ENCODE measurements around the gene ZNF710. TPM values are rescaled to one million over a fixed set of nuclear protein-coding genes. Genes with fewer than 3 reads are reported as not detected.

ZNF710 gene
- total RNA-seq, 1 donor from 2014 or later: 14.3 TPM

GRCh38 chr15:90040618-90041017 lies 39.5 kb downstream of the ZNF710 start:
- DNase-seq: no peak

- no peak for DNase-seq
These were observed 41.2 kb downstream of the ZNF710 start for GRCh38 chr15:90042356-90042755.

GRCh38 chr15:90042766-90043529 lies 41.8 kb downstream of the ZNF710 start:
- DNase-seq: no peak

- no peak for DNase-seq
These were observed 42.4 kb downstream of the ZNF710 start for GRCh38 chr15:90043530-90044010.

- DNase-seq: no peak
These were observed 43.1 kb downstream of the ZNF710 start for GRCh38 chr15:90044191-90044590.

GRCh38 chr15:90044916-90045371 lies 43.8 kb downstream of the ZNF710 start:
- no peak for DNase-seq

- no peak for DNase-seq
These were observed 45.2 kb downstream of the ZNF710 start for GRCh38 chr15:90046289-90046688.

- no peak for DNase-seq
These were observed 45.8 kb downstream of the ZNF710 start for GRCh38 chr15:90046911-90047392.

GRCh38 chr15:90047956-90048575 lies 46.9 kb downstream of the ZNF710 start:
- DNase-seq: no peak

- DNase-seq: no peak
These were observed 47.9 kb downstream of the ZNF710 start for GRCh38 chr15:90049030-90049429.

GRCh38 chr15:90049666-90050604 lies 48.8 kb downstream of the ZNF710 start:
- DNase-seq: no peak

GRCh38 chr15:90051874-90052273 lies 50.8 kb downstream of the ZNF710 start:
- no peak for DNase-seq

GRCh38 chr15:90053685-90054466 lies 52.8 kb downstream of the ZNF710 start:
- DNase-seq: no peak

GRCh38 chr15:90054618-90055097 lies 53.5 kb downstream of the ZNF710 start:
- no peak for DNase-seq

- no peak for DNase-seq
These were observed 54.1 kb downstream of the ZNF710 start for GRCh38 chr15:90055182-90055581.

GRCh38 chr15:90056529-90056928 lies 55.4 kb downstream of the ZNF710 start:
- DNase-seq: no peak

GRCh38 chr15:90058308-90058707 lies 57.2 kb downstream of the ZNF710 start:
- no peak for DNase-seq

GRCh38 chr15:90058775-90059174 lies 57.7 kb downstream of the ZNF710 start:
- no peak for DNase-seq

GRCh38 chr15:90059208-90059985 lies 58.3 kb downstream of the ZNF710 start:
- DNase-seq: peak; percentile 41

- DNase-seq: no peak
These were observed 59.7 kb downstream of the ZNF710 start for GRCh38 chr15:90060797-90061196.

GRCh38 chr15:90062023-90062442 lies 60.9 kb downstream of the ZNF710 start:
- no peak for DNase-seq
